Upper lobe of right lung (tissue), 1 donor: ENCODE results near the gene ZNF70. TPM values are rescaled to one million over a fixed set of nuclear protein-coding genes. Genes with fewer than 3 reads are reported as not detected.
A peak's percentile ranks its signal among the peaks of the same experiment; 100 is the strongest.

ENCODE experiments used
- ATAC-seq: fragments of 200-7000 bp; cut with Tn5 transposase; one replicate; pipeline ENCODE4 v1.9.1; 2020; ENCODE audit warnings: mild to moderate bottlenecking, moderate library complexity
- DNase-seq: peaks from one replicate; pipeline ENCODE4 v3.0.0-alpha.2; 2020
- H3K27ac ChIP-seq: fragments of 200-600 bp; one replicate; pipeline ENCODE4 v1.8.0; 2022
- H3K27me3 ChIP-seq: fragments of 200-600 bp; one replicate; pipeline ENCODE4 v1.8.0; 2022; ENCODE audit warnings: mild to moderate bottlenecking
- H3K36me3 ChIP-seq: fragments of 200-600 bp; one replicate; pipeline ENCODE4 v1.8.0; 2022
- H3K4me1 ChIP-seq: fragments of 200-600 bp; one replicate; pipeline ENCODE4 v1.8.0; 2022
- H3K4me3 ChIP-seq: fragments of 200-600 bp; one replicate; pipeline ENCODE4 v1.8.0; 2022; ENCODE audit warnings: mild to moderate bottlenecking
- H3K9me3 ChIP-seq: fragments of 200-600 bp; one replicate; pipeline ENCODE4 v1.8.0; 2022
- intact Hi-C: fragments of 100-400 bp; cut with DNase I; formaldehyde crosslinking; loops from one replicate; pipeline ENCODE4 v1.11.0; 2022
- total RNA-seq: library from RNA; stranded (reverse); fragmentation: NEBNext Ultra II Directional; extraction: Animal tissue kit (Norgen Biotek cat#: 25700); gene quantifications from one replicate; pipeline ENCODE4 v1.2.1, GENCODE V29; 2021
- TF ChIP-seq, protein P1 (sequence below): fragments of 200-600 bp; IDR thresholded peaks from one replicate; pipeline ENCODE4 v1.8.0; 2022; ENCODE audit warnings: antibody characterized with exemption
- donor health status: DM: no; HTN: yes; CAD: no; lungs with severe emphysema.

Gene ZNF70
- total RNA-seq, 1 donor from 2014 or later = 6.1 TPM

GRCh38 chr22:23789638-23790037 lies 38.7 kb upstream of the ZNF70 start:
- Histone ChIP-seq H3K9me3 (no peaks in the 10 kb centered on the region), H3K27me3 (no peaks in the 10 kb centered on the region), H3K27ac (no peak overlapping the region), H3K4me1 (peaks cover 28% of the 10 kb centered on the region), H3K36me3 (peaks cover 31% of the 10 kb centered on the region), H3K4me3 (no peak overlapping the region)
- TF ChIP-seq, protein P1, sequence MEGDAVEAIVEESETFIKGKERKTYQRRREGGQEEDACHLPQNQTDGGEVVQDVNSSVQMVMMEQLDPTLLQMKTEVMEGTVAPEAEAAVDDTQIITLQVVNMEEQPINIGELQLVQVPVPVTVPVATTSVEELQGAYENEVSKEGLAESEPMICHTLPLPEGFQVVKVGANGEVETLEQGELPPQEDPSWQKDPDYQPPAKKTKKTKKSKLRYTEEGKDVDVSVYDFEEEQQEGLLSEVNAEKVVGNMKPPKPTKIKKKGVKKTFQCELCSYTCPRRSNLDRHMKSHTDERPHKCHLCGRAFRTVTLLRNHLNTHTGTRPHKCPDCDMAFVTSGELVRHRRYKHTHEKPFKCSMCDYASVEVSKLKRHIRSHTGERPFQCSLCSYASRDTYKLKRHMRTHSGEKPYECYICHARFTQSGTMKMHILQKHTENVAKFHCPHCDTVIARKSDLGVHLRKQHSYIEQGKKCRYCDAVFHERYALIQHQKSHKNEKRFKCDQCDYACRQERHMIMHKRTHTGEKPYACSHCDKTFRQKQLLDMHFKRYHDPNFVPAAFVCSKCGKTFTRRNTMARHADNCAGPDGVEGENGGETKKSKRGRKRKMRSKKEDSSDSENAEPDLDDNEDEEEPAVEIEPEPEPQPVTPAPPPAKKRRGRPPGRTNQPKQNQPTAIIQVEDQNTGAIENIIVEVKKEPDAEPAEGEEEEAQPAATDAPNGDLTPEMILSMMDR = no peak
- intact Hi-C loops = no loop called here
- ATAC-seq (no peak), DNase-seq (no peak)

GRCh38 chr22:23789121-23789520 lies 38.2 kb upstream of the ZNF70 start:
- ATAC-seq = no peak
- H3K36me3 ChIP-seq = peaks cover 26% of the 10 kb centered on the region
- H3K27me3 ChIP-seq = no peaks in the 10 kb centered on the region
- H3K4me1 ChIP-seq = peaks cover 28% of the 10 kb centered on the region
- H3K27ac ChIP-seq = no peak overlapping the region
- H3K9me3 ChIP-seq = no peaks in the 10 kb centered on the region
- no peak for DNase-seq
- TF ChIP-seq, protein P1 = no peak
- intact Hi-C loops = no loop called here
- no peak overlapping the region for H3K4me3 ChIP-seq

- ATAC-seq (no peak), DNase-seq (no peak)
- intact Hi-C loops = no loop called here
- no peaks in the 10 kb centered on the region for H3K9me3 ChIP-seq
- H3K4me3 ChIP-seq = peak overlapping the region; percentile 94
- H3K27ac ChIP-seq = peak overlapping the region; percentile 99
- peaks cover 14% of the 10 kb centered on the region for H3K36me3 ChIP-seq
- no peaks in the 10 kb centered on the region for H3K27me3 ChIP-seq
- H3K4me1 ChIP-seq = peaks cover 28% of the 10 kb centered on the region
- TF ChIP-seq, protein P1 = no peak
These were observed 37.0 kb upstream of the ZNF70 start for GRCh38 chr22:23787910-23788309.

DNA sequence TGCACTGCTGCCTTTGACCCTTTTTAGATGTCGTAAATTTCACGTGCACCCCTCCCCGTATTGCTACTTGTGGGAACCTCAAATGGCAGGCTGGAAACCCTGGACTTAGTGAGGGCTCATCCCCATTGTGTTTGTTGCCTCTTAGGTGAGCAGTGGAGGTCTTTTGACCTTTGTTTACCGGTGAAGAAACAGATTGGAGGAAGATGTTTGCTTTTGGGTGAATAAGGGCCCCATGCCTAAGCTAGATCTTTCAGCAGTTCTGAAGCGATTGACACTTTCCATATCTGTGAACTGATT lies 36.6 kb upstream of the ZNF70 start:
- no peak for DNase-seq
- no peaks in the 10 kb centered on the region for H3K27me3 ChIP-seq
- no peaks in the 10 kb centered on the region for H3K9me3 ChIP-seq
- peaks cover 10% of the 10 kb centered on the region for H3K36me3 ChIP-seq
- H3K4me3 ChIP-seq = peak overlapping the region; percentile 94
- intact Hi-C loops = no loop called here
- peaks cover 28% of the 10 kb centered on the region for H3K4me1 ChIP-seq
- ATAC-seq = no peak
- H3K27ac ChIP-seq = peak overlapping the region; percentile 99
- TF ChIP-seq, protein P1 = no peak

- Histone ChIP-seq H3K27me3 (no peaks in the 10 kb centered on the region), H3K36me3 (peaks cover 5% of the 10 kb centered on the region), H3K4me1 (peaks cover 28% of the 10 kb centered on the region), H3K9me3 (no peaks in the 10 kb centered on the region), H3K27ac (peak within 1 kb of the TSS; percentile 99), H3K4me3 (peak within 1 kb of the TSS; percentile 94)
- peak; percentile 98 for ATAC-seq
- intact Hi-C loops = no loop called here
- TF ChIP-seq, protein P1 = no peak
- DNase-seq = peak; percentile 95
These were observed 36.1 kb upstream of the ZNF70 start, which contains the start of gene SMARCB1 for GRCh38 chr22:23786752-23787599. SMARCB1 (plus strand) TSS chr22:23786966; CDS start chr22:23787170, 204 bp downstream.
